Measurements from ENCODE around the gene GLRA3. TPM values are rescaled to one million over a fixed set of nuclear protein-coding genes. Genes with fewer than 3 reads are reported as not detected.
A peak's percentile ranks its signal among the peaks of the same experiment; 100 is the strongest.
"Not testable (repeated sequence)": the region's sequence is repeated elsewhere in the genome, so short reads cannot be mapped to it uniquely, and the experiment has no call there.

The GLRA3 gene
- total and polyA plus RNA-seq, 7 experiments from 2014 or later = not detected

GRCh38 chr4:174633399-174633798, 195.6 kb downstream of the GLRA3 start:
- no peaks in the 10 kb centered on the region for H3K36me3 ChIP-seq (ENCODE audit: control insufficient read depth in 2 of 3, insufficient read depth in 3 of 3, low read length in 3 of 3)
- no peaks in the 10 kb centered on the region for H3K9me3 ChIP-seq (ENCODE audit: control insufficient read depth in 2 of 3, low read length in 3 of 3)
- H3K36me3 Mint-ChIP-seq = no peaks in the 10 kb centered on the region
- peaks cover 0 to 4% (median 0%) of the 10 kb centered on the region in 7 donors for H3K4me1 Mint-ChIP-seq
- no peaks in the 10 kb centered on the region for H3K4me1 ChIP-seq (ENCODE audit: control insufficient read depth in 2 of 2, insufficient read depth in 2 of 2, low read length in 2 of 2)
- ATAC-seq (no peak), DNase-seq (no peak)
- peaks cover 0 to 2% (median 0%) of the 10 kb centered on the region in 5 donors for H3K27me3 Mint-ChIP-seq
- CTCF ChIA-PET = no interaction called here
- no peak overlapping the region for H3K27ac Mint-ChIP-seq
- H3K27me3 ChIP-seq (ENCODE audit: control insufficient read depth in 2 of 2, insufficient read depth in 2 of 2, low read length in 2 of 2) = no peaks in the 10 kb centered on the region
- H3K9me3 Mint-ChIP-seq = no peaks in the 10 kb centered on the region
- H3K4me3 ChIP-seq (ENCODE audit: low read length) = no peak overlapping the region
- H3K4me3 Mint-ChIP-seq = no peak overlapping the region
- H3K27ac ChIP-seq (ENCODE audit: low read depth, low read length) = no peak overlapping the region
- POLR2A ChIA-PET = no interaction called here
- intact Hi-C loops (cut with micrococcal nuclease) = loop anchor here (2.0 to 5.0 kb wide), 5 partner anchors 79 to 411 kb away; partner anchors contain the start of genes CEP44 (in 1 of the 2), FBXO8 (in 1 of the 2) and HPGD (in 1 of the 2)

GRCh38 chr4:174631901-174632758, 196.9 kb downstream of the GLRA3 start:
- intact Hi-C loops (cut with micrococcal nuclease) = loop anchor here (1.0 to 5.0 kb wide), 8 partner anchors 41 to 410 kb away; partner anchors contain the start of genes HPGD (in 2 of the 2), CEP44 (in 1 of the 2) and FBXO8 (in 1 of the 2)
- H3K36me3 Mint-ChIP-seq = no peaks in the 10 kb centered on the region
- H3K4me1 Mint-ChIP-seq = peaks cover 0 to 4% (median 0%) of the 10 kb centered on the region in 7 donors
- H3K4me3 ChIP-seq (ENCODE audit: low read length) = no peak overlapping the region
- no peak overlapping the region for H3K4me3 Mint-ChIP-seq
- no peaks in the 10 kb centered on the region for H3K9me3 ChIP-seq (ENCODE audit: control insufficient read depth in 2 of 3, low read length in 3 of 3)
- ChIA-PET CTCF (interaction anchor here (1.5 kb wide), 1 partner anchor 261 kb away, joined by 4 read pairs; no protein-coding TSS in a partner anchor), POLR2A (interaction anchor here (0.9 kb wide), 1 partner anchor 35 kb away, joined by 3 read pairs; no protein-coding TSS in a partner anchor)
- no peaks in the 10 kb centered on the region for H3K36me3 ChIP-seq (ENCODE audit: control insufficient read depth in 2 of 3, insufficient read depth in 3 of 3, low read length in 3 of 3)
- H3K27me3 ChIP-seq (ENCODE audit: control insufficient read depth in 2 of 2, insufficient read depth in 2 of 2, low read length in 2 of 2) = no peaks in the 10 kb centered on the region
- no peak overlapping the region for H3K27ac Mint-ChIP-seq
- H3K9me3 Mint-ChIP-seq = no peaks in the 10 kb centered on the region
- H3K27me3 Mint-ChIP-seq = peaks cover 0 to 2% (median 0%) of the 10 kb centered on the region in 5 donors
- peak; percentile 60 for ATAC-seq
- H3K27ac ChIP-seq (ENCODE audit: low read depth, low read length) = no peak overlapping the region
- DNase-seq = peak in 4 of 9 donors; percentile 16 to 35 (median 27)
- H3K4me1 ChIP-seq (ENCODE audit: control insufficient read depth in 2 of 2, insufficient read depth in 2 of 2, low read length in 2 of 2) = no peaks in the 10 kb centered on the region

GRCh38 chr4:174629907-174630450, 199.1 kb downstream of the GLRA3 start:
- H3K27ac ChIP-seq (ENCODE audit: low read depth, low read length); CTCF ChIA-PET: not testable (repeated sequence)
- intact Hi-C loops (cut with micrococcal nuclease) = loop anchor here in 1 of 2 donors (5.0 kb wide), 3 partner anchors 82 to 408 kb away; partner anchors contain the start of genes CEP44 and FBXO8

GRCh38 chr4:174629265-174629664, 199.8 kb downstream of the GLRA3 start:
- intact Hi-C loops (cut with micrococcal nuclease) = no loop called here
- DNase-seq (no peak), ATAC-seq (no peak)
- Mint-ChIP-seq H3K27me3 (peaks cover 0 to 5% (median 0%) of the 10 kb centered on the region in 5 donors), H3K9me3 (no peaks in the 10 kb centered on the region), H3K36me3 (no peaks in the 10 kb centered on the region), H3K4me1 (peaks cover 0 to 4% (median 0%) of the 10 kb centered on the region in 7 donors), H3K4me3 (no peak overlapping the region), H3K27ac (no peak overlapping the region)
- Histone ChIP-seq H3K27me3 (ENCODE audit: control insufficient read depth in 2 of 2, insufficient read depth in 2 of 2, low read length in 2 of 2) (no peaks in the 10 kb centered on the region), H3K4me1 (ENCODE audit: control insufficient read depth in 2 of 2, insufficient read depth in 2 of 2, low read length in 2 of 2) (no peaks in the 10 kb centered on the region), H3K9me3 (ENCODE audit: control insufficient read depth in 2 of 3, low read length in 3 of 3) (no peaks in the 10 kb centered on the region), H3K36me3 (ENCODE audit: control insufficient read depth in 2 of 3, insufficient read depth in 3 of 3, low read length in 3 of 3) (no peaks in the 10 kb centered on the region), H3K4me3 (ENCODE audit: low read length) (no peak overlapping the region), H3K27ac (ENCODE audit: low read depth, low read length) (no peak overlapping the region)
- POLR2A ChIA-PET = no interaction called here
- CTCF ChIA-PET = no interaction called here

More at GRCh38 chr4:174629907-174630450, 199.1 kb downstream of the GLRA3 start:
- POLR2A ChIA-PET; H3K9me3 Mint-ChIP-seq; H3K4me1 Mint-ChIP-seq; H3K4me3 Mint-ChIP-seq; H3K4me1 ChIP-seq (ENCODE audit: control insufficient read depth in 2 of 2, insufficient read depth in 2 of 2, low read length in 2 of 2); H3K36me3 ChIP-seq (ENCODE audit: control insufficient read depth in 2 of 3, insufficient read depth in 3 of 3, low read length in 3 of 3); H3K27me3 Mint-ChIP-seq; H3K9me3 ChIP-seq (ENCODE audit: control insufficient read depth in 2 of 3, low read length in 3 of 3); H3K4me3 ChIP-seq (ENCODE audit: low read length); DNase-seq; H3K36me3 Mint-ChIP-seq; ATAC-seq; H3K27me3 ChIP-seq (ENCODE audit: control insufficient read depth in 2 of 2, insufficient read depth in 2 of 2, low read length in 2 of 2); H3K27ac Mint-ChIP-seq: not testable (repeated sequence)

GRCh38 chr4:174628191-174628590, 200.9 kb downstream of the GLRA3 start:
- Histone ChIP-seq H3K9me3 (ENCODE audit: control insufficient read depth in 2 of 3, low read length in 3 of 3) (no peaks in the 10 kb centered on the region), H3K4me3 (ENCODE audit: low read length) (no peak overlapping the region), H3K27ac (ENCODE audit: low read depth, low read length) (no peak overlapping the region), H3K36me3 (ENCODE audit: control insufficient read depth in 2 of 3, insufficient read depth in 3 of 3, low read length in 3 of 3) (no peaks in the 10 kb centered on the region), H3K4me1 (ENCODE audit: control insufficient read depth in 2 of 2, insufficient read depth in 2 of 2, low read length in 2 of 2) (no peaks in the 10 kb centered on the region), H3K27me3 (ENCODE audit: control insufficient read depth in 2 of 2, insufficient read depth in 2 of 2, low read length in 2 of 2) (no peaks in the 10 kb centered on the region)
- CTCF ChIA-PET = no interaction called here
- no peak for DNase-seq
- POLR2A ChIA-PET = no interaction called here
- ATAC-seq = no peak
- H3K4me1 Mint-ChIP-seq = no peaks in the 10 kb centered on the region
- H3K9me3 Mint-ChIP-seq = no peaks in the 10 kb centered on the region
- H3K36me3 Mint-ChIP-seq = no peaks in the 10 kb centered on the region
- no peak overlapping the region for H3K27ac Mint-ChIP-seq
- intact Hi-C loops (cut with micrococcal nuclease) = no loop called here
- no peak overlapping the region for H3K4me3 Mint-ChIP-seq
- peaks cover 0 to 5% (median 0%) of the 10 kb centered on the region in 5 donors for H3K27me3 Mint-ChIP-seq

GRCh38 chr4:174627473-174627872, 201.6 kb downstream of the GLRA3 start:
- Histone ChIP-seq H3K4me1 (ENCODE audit: control insufficient read depth in 2 of 2, insufficient read depth in 2 of 2, low read length in 2 of 2) (no peaks in the 10 kb centered on the region), H3K9me3 (ENCODE audit: control insufficient read depth in 2 of 3, low read length in 3 of 3) (no peaks in the 10 kb centered on the region), H3K4me3 (ENCODE audit: low read length) (no peak overlapping the region), H3K27me3 (ENCODE audit: control insufficient read depth in 2 of 2, insufficient read depth in 2 of 2, low read length in 2 of 2) (no peaks in the 10 kb centered on the region), H3K27ac (ENCODE audit: low read depth, low read length) (no peak overlapping the region), H3K36me3 (ENCODE audit: control insufficient read depth in 2 of 3, insufficient read depth in 3 of 3, low read length in 3 of 3) (no peaks in the 10 kb centered on the region)
- intact Hi-C loops (cut with micrococcal nuclease) = no loop called here
- H3K9me3 Mint-ChIP-seq = no peaks in the 10 kb centered on the region
- H3K36me3 Mint-ChIP-seq = no peaks in the 10 kb centered on the region
- POLR2A ChIA-PET = no interaction called here
- no peak overlapping the region for H3K27ac Mint-ChIP-seq
- no peaks in the 10 kb centered on the region for H3K4me1 Mint-ChIP-seq
- H3K4me3 Mint-ChIP-seq = no peak overlapping the region
- no peak for ATAC-seq
- no peak for DNase-seq
- H3K27me3 Mint-ChIP-seq = peaks cover 0 to 5% (median 0%) of the 10 kb centered on the region in 5 donors
- CTCF ChIA-PET = no interaction called here
